ENCODE results near the gene XPA.
A peak's percentile ranks its signal among the peaks of the same experiment; 100 is the strongest.

The XPA gene

GRCh38 chr9:97651646-97652045 is 45.5 kb downstream of the XPA start:
- no peak for DNase-seq

DNA sequence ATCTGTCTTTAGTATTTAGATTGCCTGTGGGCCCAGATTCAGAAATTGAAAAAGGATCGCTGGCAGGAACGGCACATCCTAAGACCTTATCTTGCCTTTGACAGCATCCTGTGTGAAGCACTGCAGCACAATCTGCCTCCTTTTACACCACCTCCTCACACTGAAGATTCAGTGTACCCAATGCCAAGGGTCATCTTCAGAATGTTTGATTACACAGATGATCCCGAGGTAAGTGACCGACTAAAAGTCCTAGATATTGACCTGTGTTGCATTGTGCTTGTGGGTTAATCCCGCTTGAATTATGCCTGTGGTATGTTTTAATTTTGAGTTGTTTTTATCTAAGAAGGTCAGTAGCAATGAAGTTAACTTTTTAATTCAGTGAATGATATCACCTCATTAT is 49.1 kb downstream of the XPA start:
- no peak for DNase-seq

GRCh38 chr9:97645720-97646119 is 51.4 kb downstream of the XPA start:
- no peak for DNase-seq

DNA sequence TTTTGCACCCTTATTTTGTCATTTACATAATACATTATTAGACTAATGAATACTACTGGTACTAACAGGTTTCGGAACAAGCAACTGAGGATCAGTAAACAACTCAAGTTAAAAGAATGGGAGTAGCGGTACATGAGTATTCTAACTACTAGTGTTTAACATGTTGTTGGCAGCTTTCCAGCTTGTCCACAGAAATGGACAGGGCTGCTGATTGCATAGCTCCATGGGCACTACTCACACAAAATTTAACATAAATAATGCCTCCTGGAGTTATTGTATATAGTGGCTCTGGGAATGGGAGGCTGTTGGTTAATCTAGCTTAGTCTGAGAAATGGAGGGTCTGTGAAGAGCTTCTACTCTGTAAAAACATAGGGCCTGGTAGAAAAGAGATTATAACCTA is 56.8 kb downstream of the XPA start:
- DNase-seq, result no peak

GRCh38 chr9:97638666-97639065 is 58.5 kb downstream of the XPA start:
- DNase-seq, result no peak

DNA sequence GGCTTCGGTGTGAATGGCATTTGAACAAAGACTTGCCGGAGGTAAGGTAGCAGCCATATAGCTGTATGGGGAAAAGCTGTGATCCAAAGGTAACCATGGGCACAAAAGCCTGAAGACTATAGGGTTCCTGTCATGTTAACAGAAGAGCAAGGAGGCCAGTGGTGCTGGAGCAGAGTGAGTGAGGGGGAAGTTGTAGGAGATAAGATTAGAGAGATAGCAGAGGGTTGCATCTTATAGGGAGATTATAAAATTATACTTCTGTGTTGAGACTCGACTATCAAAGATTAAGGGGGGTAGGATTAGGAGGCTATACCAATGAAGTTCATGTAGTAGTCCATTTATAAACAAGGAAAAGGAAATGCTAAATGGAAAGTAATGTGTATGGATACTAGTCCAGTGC is 60.2 kb downstream of the XPA start:
- DNase-seq, result no peak

DNA sequence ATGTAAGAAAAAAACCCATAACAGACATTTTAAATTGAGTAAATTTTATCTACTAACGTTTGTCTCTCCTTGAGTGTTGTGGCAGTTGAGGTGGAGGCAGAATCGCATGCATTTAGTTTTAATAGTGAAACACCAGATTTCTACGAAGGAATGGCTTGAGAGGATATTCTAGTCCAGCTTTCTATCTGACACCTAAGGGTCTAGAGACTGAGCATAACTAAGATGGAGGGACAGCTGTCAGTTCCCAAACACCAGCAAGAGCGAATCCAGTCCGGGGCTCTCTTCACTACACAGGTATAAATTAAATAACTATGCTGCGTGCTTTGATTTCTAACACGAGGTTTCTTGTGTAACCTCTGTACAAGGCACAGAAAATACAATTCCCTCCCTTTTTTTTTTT is 62.1 kb downstream of the XPA start:
- DNase-seq, result no peak

DNA sequence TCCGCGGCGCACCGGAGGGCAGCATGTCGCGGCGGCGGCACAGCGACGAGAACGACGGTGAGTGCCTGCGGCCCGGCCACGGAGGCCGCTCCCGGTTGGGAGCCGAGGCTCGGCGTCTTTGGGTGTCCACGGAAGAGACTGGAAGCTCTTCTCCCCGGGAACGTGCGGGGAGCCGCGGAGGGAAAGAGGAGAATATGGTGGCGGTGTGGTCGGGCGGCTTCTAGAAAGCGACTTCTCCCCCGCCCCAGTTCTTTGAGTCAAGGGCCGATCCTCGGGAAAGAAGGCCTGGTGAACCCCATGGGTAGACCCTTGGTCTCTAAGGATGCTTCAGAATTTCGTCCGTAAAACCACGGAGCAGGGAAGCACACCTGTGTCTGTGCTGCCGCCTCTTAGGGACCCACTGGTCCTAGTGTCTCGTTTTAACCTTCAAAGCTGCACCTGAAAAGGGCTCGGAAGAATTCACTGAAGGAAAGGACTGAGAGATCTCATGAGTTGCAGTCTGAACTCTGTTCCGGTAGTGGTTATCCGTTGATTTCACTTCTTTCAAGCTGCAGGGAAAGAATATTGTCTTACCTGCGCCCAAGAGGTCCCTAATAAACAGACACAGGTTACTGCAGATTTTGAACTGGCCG is 63.2 kb downstream of the XPA start:
- DNase-seq, result no peak

DNA sequence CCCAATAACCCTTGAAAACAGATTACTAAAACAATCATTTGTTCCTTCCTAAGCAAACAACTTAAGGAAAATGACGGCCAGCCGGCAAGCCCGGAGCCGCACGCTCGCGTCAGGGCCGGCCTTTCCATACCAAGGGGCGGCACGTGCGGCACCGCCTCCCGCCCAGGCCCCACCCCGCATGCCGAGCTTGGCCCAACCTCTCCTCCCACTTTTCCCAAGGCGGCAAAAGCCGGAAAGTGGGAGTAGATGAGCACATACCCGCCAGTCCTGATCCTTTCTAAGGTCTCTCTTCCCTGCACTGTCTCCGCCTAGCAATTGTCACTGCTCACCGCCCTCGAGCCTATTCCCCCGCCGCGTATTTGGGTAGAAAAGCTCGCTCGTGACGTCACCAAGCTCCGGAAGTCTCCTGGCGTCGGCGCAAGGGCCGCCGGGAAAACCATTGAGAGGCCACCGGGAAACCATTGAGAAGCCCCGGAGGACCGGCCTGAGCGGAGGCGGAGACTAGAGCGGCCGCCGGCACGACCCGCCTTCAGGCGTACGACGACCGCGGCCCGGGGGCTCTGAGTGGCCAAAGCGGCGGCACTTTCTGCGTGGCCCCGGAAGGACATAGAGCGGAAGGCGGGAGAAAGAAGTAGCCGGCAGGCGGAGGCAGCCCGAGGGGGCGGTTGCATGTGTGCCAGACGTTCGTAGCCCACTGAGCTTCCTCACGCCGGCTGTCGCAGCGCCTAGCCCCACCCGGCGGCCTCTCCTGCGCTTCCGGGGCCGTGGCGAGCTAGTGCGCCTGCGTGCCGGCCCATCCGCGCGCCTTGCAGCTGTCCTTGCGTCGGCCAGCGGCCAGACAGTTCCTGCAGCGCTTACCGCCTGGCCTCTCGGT is 63.9 kb downstream of the XPA start, which contains the start of the genes NCBP1 and TSTD2:
NCBP1 (plus strand) TSS at position 837 of the 874 bp plus-strand sequence. CDS start 61 bp downstream, outside the sequence.
TSTD2 (minus strand) TSS at position 384 of the 874 bp plus-strand sequence. CDS start 5,806 bp downstream, outside the sequence.
- peak; percentile 87 to 89 for DNase-seq

- DNase-seq, result peak in 1 of 2 experiments; percentile 69
These were observed 64.7 kb downstream of the XPA start for GRCh38 chr9:97632248-97632984.

DNA sequence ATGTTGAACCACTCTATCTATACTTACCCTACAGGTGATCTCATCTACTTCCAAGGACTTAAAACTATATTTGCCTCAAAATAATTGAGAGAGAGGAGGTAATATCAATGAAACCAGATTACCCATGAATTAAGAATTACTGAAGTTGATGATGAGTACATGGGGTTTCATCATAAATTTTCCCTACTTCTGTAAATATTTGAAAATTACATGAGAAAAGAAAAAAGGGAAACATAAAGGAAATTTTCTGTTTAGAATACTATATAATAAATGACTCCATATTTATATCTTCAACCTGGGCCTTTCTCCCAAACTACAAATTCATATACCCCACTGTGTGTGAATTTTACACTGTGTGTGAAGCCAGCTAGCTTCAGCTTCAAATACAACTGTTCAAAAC is 66.5 kb downstream of the XPA start:
- DNase-seq, result no peak

DNA sequence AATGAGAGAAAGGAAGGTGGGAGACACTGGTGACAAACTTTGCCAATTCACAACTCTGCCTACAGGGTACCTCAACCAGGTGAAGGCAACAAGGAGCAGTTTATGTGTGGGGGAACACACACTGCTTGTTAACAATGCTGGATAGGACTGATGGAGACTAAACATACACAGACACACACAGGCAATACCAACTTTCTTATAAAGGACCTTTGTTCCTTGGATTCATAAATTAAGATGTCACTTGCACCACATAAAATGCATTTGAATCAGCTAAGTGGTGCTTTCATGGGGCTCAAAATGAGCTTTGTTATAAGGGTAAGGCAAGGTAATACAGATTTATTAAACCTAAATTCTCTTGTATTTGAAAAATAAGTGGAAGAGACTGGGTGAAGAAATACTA is 68.0 kb downstream of the XPA start:
- no peak for DNase-seq

DNA sequence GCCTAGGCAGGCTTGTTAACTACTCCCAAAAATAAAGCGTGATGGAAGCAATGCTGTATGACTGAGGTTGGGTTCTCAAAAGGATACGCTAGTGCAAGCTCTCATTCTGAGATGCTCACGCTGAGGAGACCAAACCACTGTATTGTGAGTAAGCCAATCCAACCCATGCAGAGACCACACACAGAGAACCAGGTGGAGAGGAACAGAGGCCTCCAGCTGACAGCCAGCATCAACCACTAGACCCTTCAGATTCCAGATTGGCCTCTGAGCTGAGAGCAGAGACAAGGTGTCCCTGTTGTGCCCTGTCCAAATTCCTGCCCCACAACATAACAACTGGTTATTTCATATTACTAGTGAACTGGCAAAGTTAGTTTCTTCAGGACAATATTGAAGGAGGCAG is 68.5 kb downstream of the XPA start:
- no peak for DNase-seq

DNA sequence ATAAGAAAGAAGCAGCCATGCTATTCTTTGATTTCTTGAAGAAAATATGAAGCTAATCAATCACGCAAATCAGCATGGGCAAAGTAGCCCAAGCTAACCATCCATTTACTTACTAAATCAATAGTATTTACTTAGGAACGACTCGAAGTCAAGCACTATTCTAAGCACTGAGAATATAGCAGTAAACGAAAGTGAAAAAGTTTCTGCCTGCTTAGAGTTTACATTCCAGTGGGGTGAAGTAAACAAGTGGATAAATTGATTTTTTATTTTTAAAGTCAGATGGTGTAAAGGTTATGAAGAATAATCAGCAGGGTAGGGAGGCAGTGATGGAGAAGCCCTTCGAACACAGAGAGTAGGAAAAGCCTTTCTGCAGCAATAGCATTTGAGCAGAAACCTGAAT is 69.5 kb downstream of the XPA start:
- no peak for DNase-seq

DNA sequence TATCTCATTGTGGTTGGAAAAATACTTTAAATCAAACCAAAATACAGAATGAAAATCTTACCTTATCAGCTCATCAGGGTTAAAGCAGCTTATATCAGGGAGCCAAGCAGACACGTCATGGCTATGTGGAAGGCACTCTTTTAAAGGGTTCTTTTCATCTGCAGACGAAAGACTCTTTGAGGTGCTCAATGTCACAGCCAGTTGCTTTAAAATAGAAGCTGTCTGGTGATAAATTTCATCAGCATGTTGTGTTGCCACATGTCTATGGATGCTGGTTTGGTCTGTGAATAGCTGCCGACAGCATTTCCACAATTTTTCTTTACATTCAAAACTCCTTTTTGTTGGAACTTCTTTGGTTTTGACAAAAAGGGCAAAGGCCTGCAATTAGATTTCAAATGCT is 71.5 kb downstream of the XPA start:
- DNase-seq, result no peak
